H9 (cell line): ENCODE data around the gene NCAM1. TPM values are rescaled to one million over a fixed set of nuclear protein-coding genes. Genes with fewer than 3 reads are reported as not detected.

Experiments
- DNase-seq: peaks from one replicate; pipeline ENCODE4 v3.0.0-alpha.2; 2017
- H2AFZ ChIP-seq: one replicate; pipeline ENCODE4 v1.6.1; 2013; ENCODE audit warnings: mild to moderate bottlenecking, low read length, control low read depth, moderate library complexity
- H2AK5ac ChIP-seq: 2 replicates; pipeline ENCODE4 v1.6.1; 2013; ENCODE audit warnings: low read length, control low read depth, mixed read lengths; ENCODE audit not compliant: insufficient read length
- H2BK120ac ChIP-seq: one replicate; pipeline ENCODE4 v1.6.1; 2013; ENCODE audit warnings: low read depth, mild to moderate bottlenecking, low read length, control low read depth, inconsistent platforms; ENCODE audit not compliant: poor library complexity, severe bottlenecking
- H2BK12ac ChIP-seq: 2 replicates; pipeline ENCODE4 v1.6.1; 2013; ENCODE audit warnings: low read length, control low read depth, mixed read lengths, low read depth; ENCODE audit not compliant: insufficient read length
- H2BK15ac ChIP-seq: 2 replicates; pipeline ENCODE4 v1.6.1; 2013; ENCODE audit warnings: low read depth, low read length, control low read depth
- H2BK20ac ChIP-seq: one replicate; pipeline ENCODE4 v1.6.1; 2013; ENCODE audit warnings: low read depth, mild to moderate bottlenecking, low read length, control low read depth, inconsistent platforms; ENCODE audit not compliant: poor library complexity, severe bottlenecking
- H2BK5ac ChIP-seq: 2 replicates; pipeline ENCODE4 v1.6.1; 2013; ENCODE audit warnings: low read length, control low read depth, mixed read lengths; ENCODE audit not compliant: insufficient read length
- H3K14ac ChIP-seq: 2 replicates; pipeline ENCODE4 v1.6.1; 2013; ENCODE audit warnings: low read length, control low read depth; ENCODE audit not compliant: insufficient read depth
- H3K18ac ChIP-seq: 2 replicates; pipeline ENCODE4 v1.6.1; 2013; ENCODE audit warnings: low read depth, mild to moderate bottlenecking, mixed read lengths, low read length, control low read depth; ENCODE audit not compliant: insufficient read length
- H3K23ac ChIP-seq: 2 replicates; pipeline ENCODE4 v1.6.1; 2013; ENCODE audit warnings: low read length, control low read depth, mixed read lengths, low read depth; ENCODE audit not compliant: insufficient read length
- H3K23me2 ChIP-seq: 2 replicates; pipeline ENCODE4 v1.6.1; 2013; ENCODE audit warnings: low read depth, mild to moderate bottlenecking, mixed read lengths, low read length, control low read depth; ENCODE audit not compliant: insufficient read length, poor library complexity, severe bottlenecking
- H3K27ac ChIP-seq: 2 replicates; pipeline ENCODE4 v1.5.1; 2013; ENCODE audit warnings: low read length, control low read depth, mixed read lengths, low read depth; ENCODE audit not compliant: insufficient read length
- H3K27me3 ChIP-seq: 2 replicates; pipeline ENCODE4 v1.6.1; 2013; ENCODE audit warnings: low read length, control low read depth, inconsistent platforms; ENCODE audit not compliant: insufficient read depth
- H3K4ac ChIP-seq: 2 replicates; pipeline ENCODE4 v1.6.1; 2013; ENCODE audit warnings: low read depth, mild to moderate bottlenecking, control low read depth, inconsistent platforms, low read length, moderate library complexity
- H3K4me1 ChIP-seq: 2 replicates; pipeline ENCODE4 v1.6.1; 2013; ENCODE audit warnings: low read length, control low read depth, inconsistent platforms; ENCODE audit not compliant: insufficient read depth
- H3K4me2 ChIP-seq: 2 replicates; pipeline ENCODE4 v1.6.1; 2013; ENCODE audit warnings: low read length, control low read depth, mixed read lengths; ENCODE audit not compliant: insufficient read length, insufficient read depth
- H3K56ac ChIP-seq: 2 replicates; pipeline ENCODE4 v1.6.1; 2013; ENCODE audit warnings: low read depth, mild to moderate bottlenecking, mixed read lengths, low read length, control low read depth; ENCODE audit not compliant: insufficient read length
- H3K79me1 ChIP-seq: 2 replicates; pipeline ENCODE4 v1.6.1; 2013; ENCODE audit warnings: low read depth, mild to moderate bottlenecking, moderate library complexity, low read length, control low read depth, inconsistent platforms; ENCODE audit not compliant: insufficient read depth, poor library complexity, severe bottlenecking
- H3K79me2 ChIP-seq: 2 replicates; pipeline ENCODE4 v1.6.1; 2013; ENCODE audit warnings: low read length, control low read depth, inconsistent platforms; ENCODE audit not compliant: insufficient read depth
- H3K9ac ChIP-seq: 2 replicates; pipeline ENCODE4 v1.6.1; 2013; ENCODE audit warnings: low read length, control low read depth, mixed read lengths; ENCODE audit not compliant: insufficient read length; ENCODE audit errors: extremely low read depth
- H3K9me3 ChIP-seq: one replicate; pipeline ENCODE4 v1.6.1; 2013; ENCODE audit warnings: low read depth, low read length, inconsistent platforms; ENCODE audit not compliant: control insufficient read depth
- H3T11ph ChIP-seq: one replicate; pipeline ENCODE4 v1.6.1; 2013; ENCODE audit warnings: mild to moderate bottlenecking, low read length, control low read depth, inconsistent platforms
- H4K20me1 ChIP-seq: one replicate; pipeline ENCODE4 v1.6.1; 2013; ENCODE audit not compliant: control insufficient read depth, insufficient read length, insufficient read depth
- H4K5ac ChIP-seq: 2 replicates; pipeline ENCODE4 v1.6.1; 2013; ENCODE audit warnings: low read depth, mild to moderate bottlenecking, mixed read lengths, low read length, control low read depth; ENCODE audit not compliant: insufficient read length
- H4K8ac ChIP-seq: replicated peaks from 2 replicates; pipeline ENCODE4 v1.6.1; 2013; ENCODE audit warnings: low read length, control low read depth, mixed read lengths, low read depth; ENCODE audit not compliant: insufficient read length
- H4K91ac ChIP-seq: 2 replicates; pipeline ENCODE4 v1.6.1; 2013; ENCODE audit warnings: low read depth, mild to moderate bottlenecking, moderate library complexity, mixed read lengths, low read length, control low read depth; ENCODE audit not compliant: insufficient read length
- H3K27ac Mint-ChIP-seq, 3 experiments: 2 replicates in 2 of 3; 3 replicates in 1 of 3; pipeline ENCODE4 v1.8.0; 2020 to 2021; ENCODE audit warnings: mixed read lengths in 3 of 3, mild to moderate bottlenecking in 1 of 3, moderate library complexity in 1 of 3
- H3K27me3 Mint-ChIP-seq: 2 replicates; pipeline ENCODE4 v1.8.0; 2021; ENCODE audit warnings: low read depth, mild to moderate bottlenecking, moderate library complexity, mixed read lengths
- H3K36me3 Mint-ChIP-seq, 3 experiments: 2 replicates in 2 of 3; 3 replicates in 1 of 3; pipeline ENCODE4 v1.8.0; 2020 to 2021; ENCODE audit warnings: low read depth in 3 of 3, mixed read lengths in 3 of 3; ENCODE audit not compliant: insufficient read depth in 1 of 3
- H3K4me1 Mint-ChIP-seq, 2 experiments: 2 replicates each; pipeline ENCODE4 v1.8.0; 2020; ENCODE audit warnings: mixed read lengths in 2 of 2
- H3K4me3 Mint-ChIP-seq, 2 experiments: 2 replicates in 1 of 2; 3 replicates in 1 of 2; pipeline ENCODE4 v1.8.0; 2020 to 2021; ENCODE audit warnings: mild to moderate bottlenecking in 2 of 2, mixed read lengths in 2 of 2, moderate library complexity in 1 of 2
- H3K9me3 Mint-ChIP-seq, 2 experiments: 2 replicates in 1 of 2; 3 replicates in 1 of 2; pipeline ENCODE4 v1.8.0; 2020; ENCODE audit warnings: mild to moderate bottlenecking in 2 of 2, mixed read lengths in 2 of 2, moderate library complexity in 1 of 2
- CTCF ChIP-seq: fragments of 200-600 bp; sonication (generic); conservative IDR thresholded peaks from 3 replicates; pipeline ENCODE4 v1.8.0; 2021; ENCODE audit warnings: antibody characterized with exemption, mild to moderate bottlenecking
- WGBS: extraction: QIAGEN DNeasy Blood & Tissue Kit; methylation state at CpG from one replicate; pipeline ENCODE4 v1.1.7; 2013; ENCODE audit warnings: missing lambda C conversion rate, low lambda C conversion rate, mixed read lengths; ENCODE audit not compliant: insufficient read length; ENCODE audit errors: extremely low coverage; 5-methylcytosine and 5-hydroxymethylcytosine counted together
- total RNA-seq: library from RNA; stranded (reverse); gene quantifications from 2 replicates; pipeline ENCODE4 v1.2.1, GENCODE V29; 2021

Gene NCAM1
- total RNA-seq, 1 experiment from 2014 or later = 2.5 TPM

- Histone ChIP-seq H3K23ac (no peak overlapping the region), H4K20me1 (no peaks in the 10 kb centered on the region), H2BK20ac (no peak overlapping the region), H2BK120ac (no peak overlapping the region), H3K27me3 (no peaks in the 10 kb centered on the region), H3K14ac (no peak overlapping the region), H4K8ac (no peak overlapping the region), H3T11ph (no peak overlapping the region), H2AFZ (no peak overlapping the region), H3K18ac (no peak overlapping the region), H2AK5ac (no peak overlapping the region), H3K23me2 (no peaks in the 10 kb centered on the region), H2BK12ac (no peak overlapping the region), H3K4ac (no peak overlapping the region), H3K56ac (no peak overlapping the region), H4K91ac (no peak overlapping the region), H3K9ac (no peak overlapping the region), H3K79me2 (no peaks in the 10 kb centered on the region), H3K27ac (no peak overlapping the region), H2BK15ac (no peak overlapping the region), H3K4me1 (no peaks in the 10 kb centered on the region), H4K5ac (no peak overlapping the region), H3K9me3 (no peaks in the 10 kb centered on the region), H3K4me2 (no peak overlapping the region), H3K79me1 (no peaks in the 10 kb centered on the region), H2BK5ac (no peak overlapping the region)
- H3K9me3 Mint-ChIP-seq = no peaks in the 10 kb centered on the region
- H3K27ac Mint-ChIP-seq = no peak overlapping the region
- peak; percentile 36 for DNase-seq
- no CpG with 5 or more reads among the region's 12 CpGs for WGBS
- H3K27me3 Mint-ChIP-seq = peaks cover 3% of the 10 kb centered on the region; the same call in 1 of the 2 replicates
- no peak overlapping the region for H3K4me3 Mint-ChIP-seq
- peaks cover 0 to 1% (median 0%) of the 10 kb centered on the region in 3 experiments; a peak in 1 of 7 replicates for H3K36me3 Mint-ChIP-seq
- no peak for TF ChIP-seq CTCF
- H3K4me1 Mint-ChIP-seq = no peaks in the 10 kb centered on the region
Measured at GRCh38 chr11:113201054-113201818, 240.0 kb downstream of the NCAM1 start.
